Duodenal mucosa (tissue), 2 donors: ENCODE data around the gene CCNO.

Experiments used
- H3K27ac ChIP-seq: one replicate; pipeline ENCODE4 v1.7.0; 2013; ENCODE audit warnings: low read depth, low read length
- H3K27me3 ChIP-seq, 2 donors: one replicate each; pipeline ENCODE4 v1.7.0; 2013; ENCODE audit warnings: low read length in 2 of 2, control low read depth in 1 of 2; ENCODE audit not compliant: insufficient read depth in 2 of 2, control insufficient read depth in 1 of 2
- H3K36me3 ChIP-seq, 2 donors: one replicate each; pipeline ENCODE4 v1.7.0; 2013; ENCODE audit warnings: low read length in 2 of 2, control low read depth in 1 of 2; ENCODE audit not compliant: insufficient read depth in 2 of 2, control insufficient read depth in 1 of 2
- H3K4me1 ChIP-seq, 2 donors: one replicate each; pipeline ENCODE4 v1.7.0; 2013; ENCODE audit warnings: low read length in 2 of 2, control low read depth in 1 of 2; ENCODE audit not compliant: insufficient read depth in 2 of 2, control insufficient read depth in 1 of 2
- H3K4me3 ChIP-seq, 2 donors: one replicate each; pipeline ENCODE4 v1.7.0; 2013; ENCODE audit warnings: low read length in 2 of 2, low read depth in 1 of 2
- H3K9ac ChIP-seq, 2 donors: one replicate each; pipeline ENCODE4 v1.7.0; 2013; ENCODE audit warnings: low read length in 2 of 2, low read depth in 1 of 2
- H3K9me3 ChIP-seq, 2 donors: one replicate each; pipeline ENCODE4 v1.7.0; 2013; ENCODE audit warnings: low read length in 2 of 2, control low read depth in 1 of 2; ENCODE audit not compliant: control insufficient read depth in 1 of 2

Gene CCNO

GRCh38 chr5:55188656-55189540 is 44.5 kb downstream of the CCNO start:
- Histone ChIP-seq H3K27me3 (peaks cover 16 to 32% of the 10 kb centered on the region in 2 donors), H3K36me3 (no peaks in the 10 kb centered on the region), H3K27ac (no peak overlapping the region), H3K9ac (no peak overlapping the region), H3K4me3 (no peak overlapping the region), H3K9me3 (no peaks in the 10 kb centered on the region), H3K4me1 (no peaks in the 10 kb centered on the region)

- Histone ChIP-seq H3K4me1 (no peaks in the 10 kb centered on the region), H3K9ac (no peak overlapping the region), H3K4me3 (no peak overlapping the region), H3K9me3 (no peaks in the 10 kb centered on the region), H3K36me3 (no peaks in the 10 kb centered on the region), H3K27me3 (peaks cover 11 to 20% of the 10 kb centered on the region in 2 donors), H3K27ac (no peak overlapping the region)
These were observed 46.0 kb downstream of the CCNO start for GRCh38 chr5:55187370-55187769.
